Measurements from ENCODE around the gene CDH4. TPM values are rescaled to one million over a fixed set of nuclear protein-coding genes. Genes with fewer than 3 reads are reported as not detected.
A peak's percentile ranks its signal among the peaks of the same experiment; 100 is the strongest.

CDH4 gene
- total and polyA plus RNA-seq, 2 of the 8 experiments (the other 6 are each of a cell fraction or from before 2014, with no cell fraction given), result 4.3 to 7.9 TPM

- H3K9me3 ChIP-seq (ENCODE audit: insufficient read depth in 2 of 2, low read depth in 1 of 2, low read length in 1 of 2), result no peaks in the 10 kb centered on the region
- POLR2A ChIA-PET (ENCODE audit: partially characterized antibody), result no interaction called here
- H3K79me2 ChIP-seq (ENCODE audit: control insufficient read depth in 1 of 2, insufficient read depth in 2 of 2, low read length in 2 of 2), result no peaks in the 10 kb centered on the region
- H4K20me1 ChIP-seq (replicated peaks in 1 of 2; ENCODE audit: control insufficient read depth in 1 of 2, insufficient read depth in 2 of 2, low read length in 2 of 2), result no peaks in the 10 kb centered on the region
- no peak overlapping the region; the same call in 1 of the 2 replicates for H4K8ac ChIP-seq (ENCODE audit: extremely low read depth, insufficient read depth, low read length)
- FAIRE-seq (no peak), DNase-seq (ENCODE audit: low read depth in 1 of 2, low spot score in 2 of 2) (peak in 1 of 2 experiments; percentile 73)
- no peak overlapping the region for H2BK120ac ChIP-seq (replicated peaks; ENCODE audit: low read depth, low read length)
- no peak overlapping the region for H3K56ac ChIP-seq (replicated peaks; ENCODE audit: insufficient read length, low read depth, low read length)
- no peak overlapping the region for H2BK20ac ChIP-seq (ENCODE audit: low read length)
- H2BK12ac ChIP-seq (ENCODE audit: low read depth, low read length), result peak overlapping the region; percentile 28; the same call in 1 of the 2 replicates
- no peak overlapping the region for H3K23ac ChIP-seq (ENCODE audit: insufficient read length)
- H3K4ac ChIP-seq (replicated peaks; ENCODE audit: insufficient read length, low read depth, low read length), result no peak overlapping the region
- peak overlapping the region; percentile 49 for H3K18ac ChIP-seq (ENCODE audit: extremely low read depth, low read length)
- no peak overlapping the region for H4K91ac ChIP-seq (replicated peaks; ENCODE audit: insufficient read length, low read length)
- no peak overlapping the region for H3K9ac ChIP-seq (replicated peaks in 1 of 4; ENCODE audit: extremely low read depth in 1 of 4, low read depth in 3 of 4, low read length in 3 of 4)
- no peak overlapping the region for H3K4me3 ChIP-seq (ENCODE audit: extremely low read depth in 1 of 4, insufficient read depth in 2 of 4, low read depth in 3 of 4, low read length in 4 of 4)
- H3K4me2 ChIP-seq (ENCODE audit: insufficient read depth in 1 of 2, low read depth in 2 of 2, low read length in 2 of 2), result no peak overlapping the region
- no peaks in the 10 kb centered on the region for H3K36me3 ChIP-seq (ENCODE audit: control insufficient read depth in 2 of 4, insufficient read depth in 4 of 4, low read length in 3 of 4)
- H2AK5ac ChIP-seq (ENCODE audit: low read depth, low read length), result no peak overlapping the region
- no peak overlapping the region for H3K14ac ChIP-seq (ENCODE audit: insufficient read length)
- H2BK15ac ChIP-seq (ENCODE audit: low read length), result no peak overlapping the region
- H3K27me3 ChIP-seq (replicated peaks in 1 of 4; ENCODE audit: control insufficient read depth in 3 of 4, extremely low read depth in 1 of 4, insufficient read depth in 3 of 4, low read length in 3 of 4), result no peaks in the 10 kb centered on the region; a peak in 1 of 7 replicates
- no peak overlapping the region for H2BK5ac ChIP-seq (ENCODE audit: low read depth, low read length)
- H2AFZ ChIP-seq (ENCODE audit: low read length), result no peak overlapping the region
- no peak overlapping the region for H4K5ac ChIP-seq (ENCODE audit: insufficient read length, low read depth, low read length)
- no peaks in the 10 kb centered on the region for H3K23me2 ChIP-seq (ENCODE audit: low read depth, low read length)
- WGBS, 2 experiments (ENCODE audit: extremely low coverage in 1 of 2, insufficient coverage in 1 of 2, insufficient read length in 1 of 2, insufficient replicate concordance in 2 of 2, low coverage in 1 of 2, low lambda C conversion rate in 2 of 2, missing lambda C conversion rate in 1 of 2), result 92% methylated on average over 16 of the region's 16 CpGs; no CpG with 5 or more reads in 1 of the 2 experiments
- H3K79me1 ChIP-seq (ENCODE audit: low read depth, low read length), result no peaks in the 10 kb centered on the region
- H3K27ac ChIP-seq (ENCODE audit: low read depth, low read length), result no peak overlapping the region
- H3K4me1 ChIP-seq (replicated peaks in 1 of 4; ENCODE audit: control insufficient read depth in 3 of 4, insufficient read depth in 4 of 4, low read length in 3 of 4), result peaks cover 0 to 5% (median 0%) of the 10 kb centered on the region in 4 experiments; a peak in 1 of 7 replicates
- CTCF ChIA-PET (ENCODE audit: partially characterized antibody), result interaction anchor here (1.4 kb wide), 1 partner anchor 37 kb away, joined by 4 read pairs; no protein-coding TSS in a partner anchor
- TF ChIP-seq, protein P1, sequence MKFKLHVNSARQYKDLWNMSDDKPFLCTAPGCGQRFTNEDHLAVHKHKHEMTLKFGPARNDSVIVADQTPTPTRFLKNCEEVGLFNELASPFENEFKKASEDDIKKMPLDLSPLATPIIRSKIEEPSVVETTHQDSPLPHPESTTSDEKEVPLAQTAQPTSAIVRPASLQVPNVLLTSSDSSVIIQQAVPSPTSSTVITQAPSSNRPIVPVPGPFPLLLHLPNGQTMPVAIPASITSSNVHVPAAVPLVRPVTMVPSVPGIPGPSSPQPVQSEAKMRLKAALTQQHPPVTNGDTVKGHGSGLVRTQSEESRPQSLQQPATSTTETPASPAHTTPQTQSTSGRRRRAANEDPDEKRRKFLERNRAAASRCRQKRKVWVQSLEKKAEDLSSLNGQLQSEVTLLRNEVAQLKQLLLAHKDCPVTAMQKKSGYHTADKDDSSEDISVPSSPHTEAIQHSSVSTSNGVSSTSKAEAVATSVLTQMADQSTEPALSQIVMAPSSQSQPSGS (IDR thresholded peaks at IDR 0.05; ENCODE audit: low read length), result no peak
- TF ChIP-seq KDM1A (IDR thresholded peaks at IDR 0.05; ENCODE audit: borderline replicate concordance, low read length), result no peak
- TF ChIP-seq SUZ12 (IDR thresholded peaks at IDR 0.05; ENCODE audit: low read length), result no peak
- TF ChIP-seq, protein P2, sequence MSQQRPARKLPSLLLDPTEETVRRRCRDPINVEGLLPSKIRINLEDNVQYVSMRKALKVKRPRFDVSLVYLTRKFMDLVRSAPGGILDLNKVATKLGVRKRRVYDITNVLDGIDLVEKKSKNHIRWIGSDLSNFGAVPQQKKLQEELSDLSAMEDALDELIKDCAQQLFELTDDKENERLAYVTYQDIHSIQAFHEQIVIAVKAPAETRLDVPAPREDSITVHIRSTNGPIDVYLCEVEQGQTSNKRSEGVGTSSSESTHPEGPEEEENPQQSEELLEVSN (IDR thresholded peaks at IDR 0.05), result no peak
- peak; percentile 46 to 71 for TF ChIP-seq RAD21 (IDR thresholded peaks at IDR 0.05 in 1 of 2, conservative IDR thresholded peaks at IDR 0.05 in 1 of 2; ENCODE audit: low read depth in 2 of 2, low read length in 2 of 2)
Observed at GRCh38 chr20:61480158-61480825, 228.2 kb downstream of the CDH4 start.

Data from H1 (cell line).